GM19328 (cell line): ENCODE results near the gene SH2B3.

ENCODE experiments used
- ATAC-seq: cut with Tn5 transposase; IDR thresholded peaks from one replicate; pipeline ENCODE4 v1.9.1; 2021; ENCODE audit warnings: mild to moderate bottlenecking, moderate library complexity; ENCODE audit not compliant: unreplicated experiment

Gene SH2B3

GRCh38 chr12:111426344-111427185 is 20.8 kb downstream of the SH2B3 start:
- no peak for ATAC-seq

DNA sequence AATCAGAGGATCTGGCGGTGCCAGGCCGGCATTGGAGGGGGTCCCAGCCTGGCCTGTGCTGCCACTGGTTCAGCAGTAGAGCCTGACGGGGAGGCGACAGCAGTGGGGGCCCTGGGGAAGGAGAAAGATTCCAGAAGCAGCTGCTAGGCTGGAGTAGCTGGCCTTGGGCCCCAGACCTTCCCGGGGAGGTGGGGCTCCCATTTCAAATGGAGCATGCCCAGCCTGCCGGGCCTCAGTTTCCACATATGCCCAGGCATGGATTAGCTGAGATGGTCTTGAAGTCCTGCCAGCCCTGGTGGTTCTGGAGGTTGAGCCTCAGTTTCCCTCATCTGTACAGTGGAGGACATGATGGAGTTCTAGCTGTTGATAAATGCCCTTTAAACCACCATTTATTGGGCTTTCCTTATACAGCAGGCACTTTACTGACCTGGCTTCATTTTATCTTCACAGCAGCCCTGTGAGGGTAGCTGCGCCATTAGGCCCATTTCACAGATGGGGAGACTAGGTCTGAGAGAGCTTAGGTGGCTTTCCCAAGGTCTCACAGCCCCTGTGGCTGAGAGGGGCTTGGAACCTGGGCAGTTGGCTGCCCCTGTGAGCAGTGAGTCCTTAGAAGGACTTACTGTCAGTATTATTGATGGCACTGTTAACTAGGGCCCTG is 21.8 kb downstream of the SH2B3 start:
- no peak for ATAC-seq

DNA sequence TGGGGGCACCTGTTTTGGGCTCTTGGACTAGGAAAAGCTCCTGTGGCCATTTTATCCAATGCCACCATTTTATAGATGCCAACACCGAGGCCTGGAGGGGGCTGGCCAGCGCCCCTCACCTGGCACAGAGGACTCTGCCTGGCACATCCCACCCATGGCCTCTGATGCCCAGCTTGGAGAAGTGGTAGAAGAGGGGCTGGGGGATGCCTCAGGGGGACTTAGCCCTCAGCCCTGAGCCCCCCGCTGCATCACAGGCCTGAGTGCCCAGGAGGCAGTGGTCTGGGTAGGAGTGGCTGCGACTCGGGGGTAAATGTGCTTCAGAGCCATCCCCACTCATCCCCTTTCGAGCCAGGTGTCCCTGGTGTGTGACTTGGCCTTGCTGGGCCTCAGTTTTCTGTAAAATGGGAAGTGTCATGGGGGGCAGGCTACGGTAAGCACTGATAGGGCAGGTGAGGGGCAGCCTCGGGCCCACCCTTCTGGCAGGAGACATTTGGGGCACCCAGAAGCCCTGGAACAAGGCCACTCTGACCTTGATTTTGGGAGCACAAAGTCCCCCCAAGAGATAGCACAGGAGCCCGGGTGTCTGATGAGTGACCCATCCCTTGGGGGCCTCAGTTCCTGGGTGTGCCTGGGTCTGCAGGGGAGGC is 22.5 kb downstream of the SH2B3 start:
- ATAC-seq: no peak

DNA sequence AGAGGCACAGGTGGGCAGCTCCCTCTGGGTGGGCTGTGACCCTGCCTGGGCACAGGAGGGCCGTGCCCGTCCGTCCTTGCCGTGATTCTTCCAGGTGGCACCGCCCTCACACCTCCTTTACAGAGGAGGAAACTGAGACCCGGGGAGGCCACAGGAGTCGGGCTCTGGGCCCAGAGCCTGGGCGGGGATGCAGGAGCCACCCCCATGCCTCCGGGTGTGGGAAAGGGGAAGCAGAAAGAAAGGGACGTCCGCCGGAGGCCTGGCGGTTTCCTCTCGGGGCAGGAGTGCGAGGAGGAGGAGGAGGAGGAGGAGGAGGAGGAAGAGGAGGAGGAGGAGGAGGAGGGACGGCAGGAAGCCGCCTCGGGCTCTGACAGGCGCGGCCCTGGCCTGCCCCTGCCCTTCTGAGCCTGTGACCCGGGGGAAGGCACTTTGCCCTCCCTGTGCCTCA is 23.0 kb downstream of the SH2B3 start:
- ATAC-seq: no peak

- no peak for ATAC-seq
Observed at GRCh38 chr12:111429828-111430432, 24.2 kb downstream of the SH2B3 start.

GRCh38 chr12:111430433-111431353 is 25.0 kb downstream of the SH2B3 start:
- no peak for ATAC-seq

GRCh38 chr12:111431772-111432171 is 26.0 kb downstream of the SH2B3 start:
- no peak for ATAC-seq

DNA sequence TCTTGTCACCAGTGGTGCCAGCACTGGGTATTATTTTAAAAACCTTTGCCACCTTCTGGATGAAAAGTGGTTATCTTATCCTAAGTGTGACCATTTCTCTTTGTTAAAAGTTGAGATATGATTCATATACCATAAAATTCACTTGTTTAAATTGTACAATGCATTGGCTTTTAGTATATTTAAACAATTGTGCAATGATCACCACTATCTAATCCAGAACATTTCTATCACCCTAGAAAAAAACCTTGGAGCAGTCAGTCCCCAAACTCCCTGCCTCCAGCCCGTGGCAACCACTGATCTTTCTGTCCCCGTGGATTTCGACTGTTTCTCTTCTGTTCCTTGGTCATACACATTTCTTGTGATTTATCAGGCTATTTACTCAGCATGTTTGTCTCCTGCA is 28.3 kb downstream of the SH2B3 start:
- no peak for ATAC-seq

DNA sequence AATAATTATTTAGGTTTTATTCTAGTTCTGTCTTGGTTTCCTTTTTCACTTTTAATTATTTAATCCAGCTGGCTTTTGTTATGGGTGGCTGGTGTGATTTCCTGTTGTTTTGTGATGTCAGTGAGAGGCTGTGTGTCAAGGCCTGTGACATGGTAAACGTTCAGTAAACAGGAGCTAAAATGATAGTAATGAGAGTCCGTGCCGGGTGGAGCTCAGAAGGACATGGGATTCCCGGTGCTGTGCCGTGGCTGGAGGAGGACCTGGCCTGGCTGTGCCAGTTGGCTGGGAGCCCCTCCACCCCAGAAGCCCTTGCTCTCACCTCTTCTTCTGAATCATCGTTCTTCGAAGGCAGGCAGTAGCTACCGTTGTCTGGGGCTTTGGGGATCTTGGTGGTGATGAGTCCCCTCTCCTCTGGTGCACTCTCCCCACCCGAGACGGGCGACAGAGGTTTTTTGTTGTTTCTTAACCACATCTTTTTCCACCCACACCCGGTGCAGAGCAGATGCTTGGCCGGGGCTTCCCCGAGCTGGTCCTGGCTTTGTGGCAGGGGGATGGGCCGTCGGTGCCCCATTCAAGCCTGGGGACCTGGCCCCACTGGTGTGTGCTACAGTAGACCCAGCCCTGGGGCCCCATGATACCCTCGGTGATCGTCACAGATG is 29.1 kb downstream of the SH2B3 start:
- peak; percentile 54 for ATAC-seq

DNA sequence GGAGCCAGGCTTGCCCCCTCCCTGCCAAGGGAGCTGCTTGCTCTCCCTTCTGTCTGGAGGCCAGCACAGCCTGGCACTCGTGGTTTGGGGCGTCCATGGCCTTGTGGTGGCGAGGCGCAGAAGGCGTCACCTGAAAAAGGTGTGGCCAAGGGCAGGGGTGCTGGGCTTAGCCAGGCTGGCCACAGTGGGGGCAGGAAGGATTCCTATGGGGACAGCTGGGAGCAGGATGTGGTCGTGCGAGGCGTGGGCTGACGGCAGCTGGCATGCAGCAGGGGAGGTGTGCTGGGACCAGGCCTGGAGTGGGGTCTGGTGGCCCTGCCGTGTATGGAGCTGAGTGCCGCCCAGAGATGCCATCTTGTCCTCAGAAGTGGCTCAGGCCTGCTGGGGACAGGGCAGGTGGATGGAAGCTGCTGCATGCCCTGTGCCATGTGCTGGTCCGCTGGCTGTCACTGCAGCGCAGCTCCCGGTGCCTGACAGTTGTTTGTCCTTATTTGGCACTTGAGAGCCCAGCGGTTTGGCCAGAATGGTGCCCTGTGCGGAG is 30.0 kb downstream of the SH2B3 start:
- ATAC-seq: no peak

DNA sequence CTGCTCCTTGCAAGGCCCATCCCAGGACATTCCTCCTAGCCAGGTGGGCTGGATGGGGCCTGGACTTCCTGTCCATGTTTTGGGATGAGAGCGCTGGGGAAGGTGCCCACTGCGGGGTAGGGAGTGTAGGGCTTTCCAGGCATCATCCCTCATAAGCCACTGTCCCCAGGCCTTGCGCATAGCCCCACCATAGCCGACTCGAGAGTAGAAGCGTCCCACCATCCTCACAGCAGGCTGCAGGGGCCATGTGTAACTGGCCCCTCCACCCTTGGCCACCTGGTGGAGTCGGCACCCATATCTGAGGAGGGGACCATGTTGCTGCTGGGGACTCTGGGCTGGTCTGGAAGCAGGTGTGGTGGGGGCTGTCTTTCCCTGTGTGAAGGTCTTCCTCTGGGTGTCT is 30.5 kb downstream of the SH2B3 start:
- no peak for ATAC-seq

DNA sequence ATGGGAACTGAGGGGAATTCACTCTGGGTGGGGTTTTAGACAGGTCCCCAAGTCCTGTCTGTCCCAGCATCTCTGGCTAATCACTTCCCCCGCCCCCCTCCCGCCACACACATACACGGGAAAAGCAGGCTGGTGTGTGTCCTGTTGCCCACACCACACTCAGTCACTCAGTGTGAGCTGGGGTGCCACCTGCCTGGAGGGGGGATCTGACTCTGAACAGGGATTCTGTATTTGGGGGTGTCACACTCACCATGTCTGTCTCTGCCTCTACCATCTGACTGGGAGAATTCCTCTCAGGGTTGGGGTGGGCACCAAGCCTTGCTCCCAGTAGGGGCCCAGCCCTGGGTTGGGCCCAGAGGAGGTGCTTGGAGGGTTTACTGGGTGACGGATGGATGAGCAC is 31.1 kb downstream of the SH2B3 start:
- ATAC-seq: no peak

DNA sequence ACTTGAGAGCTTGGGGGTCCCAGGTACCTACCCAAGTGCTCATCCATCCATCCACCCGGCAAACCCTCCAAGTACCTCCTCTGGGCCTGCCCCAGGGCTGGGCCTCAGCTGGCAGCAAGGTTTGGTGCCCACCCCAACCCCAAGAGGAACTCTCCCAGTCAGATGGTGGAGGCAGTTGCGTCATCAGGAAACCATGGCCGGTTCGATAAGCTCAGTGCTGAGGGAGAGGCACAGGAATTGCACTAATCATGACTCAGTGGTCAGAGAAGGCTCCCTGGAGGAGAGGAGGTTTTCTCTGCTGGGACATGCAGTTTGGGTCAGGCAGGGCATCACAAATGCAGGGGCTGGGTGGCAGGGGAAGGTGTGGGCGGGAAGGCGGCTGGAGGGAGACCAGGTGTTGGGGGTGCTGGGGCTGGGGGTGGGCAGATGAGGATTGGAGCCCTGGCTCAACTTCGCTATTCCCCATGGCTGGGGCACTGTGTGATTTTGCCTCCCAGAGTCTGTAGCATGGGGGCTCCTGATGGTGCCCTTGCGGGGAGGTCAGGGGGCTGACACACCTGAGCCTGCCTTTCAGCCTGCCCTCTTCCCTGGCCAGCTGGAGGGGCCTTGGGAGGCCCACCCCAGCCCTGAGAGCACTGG is 32.2 kb downstream of the SH2B3 start:
- ATAC-seq: no peak

DNA sequence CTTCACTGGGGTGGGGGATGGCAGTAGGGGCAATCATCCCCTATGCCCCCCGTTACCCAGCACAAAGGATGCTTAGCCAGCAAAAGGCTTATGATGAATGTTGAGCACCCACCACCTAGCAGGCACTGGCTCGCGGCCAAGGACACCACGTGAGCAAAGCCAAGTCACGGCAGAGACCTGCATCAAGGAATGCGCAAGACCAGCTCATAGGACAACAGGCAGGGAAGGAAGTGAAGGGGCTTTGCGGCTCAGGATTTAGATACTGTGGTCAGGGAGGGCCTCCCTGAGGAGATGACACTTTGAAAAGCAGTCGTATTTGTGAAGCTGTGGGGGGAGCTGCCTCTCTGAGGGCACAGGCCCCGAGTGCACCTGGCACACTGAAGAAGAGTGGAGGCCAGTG is 32.8 kb downstream of the SH2B3 start:
- no peak for ATAC-seq

GRCh38 chr12:111439657-111440151 is 34.0 kb downstream of the SH2B3 start:
- ATAC-seq: no peak

DNA sequence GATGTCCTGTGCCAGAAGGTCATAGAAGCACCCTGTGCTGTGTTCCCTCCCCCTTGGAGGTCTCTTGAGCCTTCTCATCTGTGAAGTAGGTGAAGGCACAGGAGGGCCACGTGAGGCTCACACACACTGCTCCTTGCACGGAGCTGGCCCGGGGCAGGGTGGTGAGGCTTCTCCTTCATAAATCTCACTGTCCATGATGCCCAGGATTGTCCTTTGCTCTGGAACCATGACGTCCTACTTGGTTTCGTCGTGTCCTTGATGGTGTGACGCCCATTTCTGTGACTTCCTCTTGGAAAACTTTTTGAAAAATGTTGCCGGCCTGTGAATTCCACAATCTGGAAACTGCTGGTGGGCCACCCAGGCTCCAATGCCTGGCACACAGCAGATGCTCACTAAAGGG is 34.4 kb downstream of the SH2B3 start:
- ATAC-seq: no peak

DNA sequence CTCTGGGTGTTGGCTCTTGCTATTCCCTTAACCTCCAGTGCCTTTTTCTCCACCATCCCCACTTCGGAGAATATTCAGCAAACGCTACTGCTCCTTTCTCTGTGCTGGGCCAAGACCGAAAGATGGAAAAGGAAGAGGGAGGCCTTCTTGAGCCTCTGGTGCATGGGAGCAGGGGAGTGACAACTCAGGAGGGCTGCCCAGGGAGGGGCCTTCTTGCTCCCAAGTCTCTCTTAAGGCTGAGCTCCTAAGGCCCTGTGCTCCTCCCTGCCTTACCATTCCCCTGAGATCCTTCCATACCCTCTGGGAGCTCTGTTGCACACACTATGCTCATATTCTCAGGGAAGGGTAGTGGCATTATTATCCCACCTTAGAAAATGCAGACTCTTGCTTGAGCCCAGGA is 34.9 kb downstream of the SH2B3 start:
- no peak for ATAC-seq

GRCh38 chr12:111441107-111441928 is 35.6 kb downstream of the SH2B3 start:
- no peak for ATAC-seq
